Measurements from ENCODE around the gene GMEB1. TPM values are rescaled to one million over a fixed set of nuclear protein-coding genes. Genes with fewer than 3 reads are reported as not detected.

The GMEB1 gene
- total and polyA plus RNA-seq, 3 donors from 2014 or later, result 12.6 to 17.2 (median 16.6) TPM

GRCh38 chr1:28656335-28656734 is 12.2 kb upstream of the GMEB1 start:
- no peak for DNase-seq
- Histone ChIP-seq H3K36me3 (ENCODE audit: low read depth, missing control alignments) (no peaks in the 10 kb centered on the region), H3K27me3 (no peaks in the 10 kb centered on the region), H3K9me3 (no peaks in the 10 kb centered on the region), H3K27ac (no peak overlapping the region), H3K4me3 (no peak overlapping the region), H3K4me1 (no peaks in the 10 kb centered on the region)
- 91 to 98% methylated on average over 6 of the region's 6 CpGs for WGBS, 2 donors
- TF ChIP-seq POLR2A (IDR thresholded peaks at IDR 0.05) (no peak), CTCF (IDR thresholded peaks at IDR 0.05) (no peak)
- intact Hi-C loops (cut with DNase I; ENCODE audit: low total_unique reads), result no loop called here

- 70 to 82% methylated on average over 7 of the region's 7 CpGs for WGBS, 2 donors
- no peak for DNase-seq
- Histone ChIP-seq H3K27me3 (no peaks in the 10 kb centered on the region), H3K36me3 (ENCODE audit: low read depth, missing control alignments) (no peaks in the 10 kb centered on the region), H3K4me1 (peaks cover 7% of the 10 kb centered on the region), H3K4me3 (no peak overlapping the region), H3K27ac (no peak overlapping the region), H3K9me3 (no peaks in the 10 kb centered on the region)
- TF ChIP-seq POLR2A (IDR thresholded peaks at IDR 0.05) (no peak), CTCF (IDR thresholded peaks at IDR 0.05) (no peak)
- intact Hi-C loops (cut with DNase I; ENCODE audit: low total_unique reads), result no loop called here
Measured at GRCh38 chr1:28663871-28664470, 4.6 kb upstream of the GMEB1 start.

GRCh38 chr1:28666806-28667205 is 1.8 kb upstream of the GMEB1 start:
- WGBS, 2 donors, result 71 to 77% methylated on average over 9 to 12 of the region's 12 CpGs
- no peak overlapping the region for H3K27ac ChIP-seq
- H3K27me3 ChIP-seq, result no peaks in the 10 kb centered on the region
- H3K4me3 ChIP-seq, result no peak overlapping the region
- H3K9me3 ChIP-seq, result no peaks in the 10 kb centered on the region
- H3K4me1 ChIP-seq, result peaks cover 7% of the 10 kb centered on the region
- no peak for DNase-seq
- intact Hi-C loops (cut with DNase I; ENCODE audit: low total_unique reads), result no loop called here
- no peaks in the 10 kb centered on the region for H3K36me3 ChIP-seq (ENCODE audit: low read depth, missing control alignments)
- no peak for TF ChIP-seq POLR2A (IDR thresholded peaks at IDR 0.05)
- TF ChIP-seq CTCF (IDR thresholded peaks at IDR 0.05), result no peak

- intact Hi-C loops (cut with DNase I; ENCODE audit: low total_unique reads), result no loop called here
- H3K4me3 ChIP-seq, result peak overlapping the region; percentile 75 to 81
- TF ChIP-seq CTCF (IDR thresholded peaks at IDR 0.05) (no peak), POLR2A (IDR thresholded peaks at IDR 0.05) (no peak)
Measured at GRCh38 chr1:28668956-28669723, 556 bp downstream of the GMEB1 start.

More at GRCh38 chr1:28668956-28669723, 556 bp downstream of the GMEB1 start:
- Histone ChIP-seq H3K36me3 (ENCODE audit: low read depth, missing control alignments) (no peaks in the 10 kb centered on the region), H3K27ac (peak overlapping the region; percentile 86 to 92), H3K27me3 (no peaks in the 10 kb centered on the region), H3K9me3 (no peaks in the 10 kb centered on the region), H3K4me1 (peaks cover 7% of the 10 kb centered on the region)
- peak; percentile 57 for DNase-seq
- 0 to 1% methylated on average over 11 to 22 of the region's 63 CpGs for whole genome bisulfite sequencing, 2 donors
